Spleen (tissue), 3 donors: ENCODE results near the gene FRMD4A.

Source experiments
- POLR2A ChIP-seq, 3 donors: fragments of 450-650 bp; IDR thresholded peaks; one replicate each; pipeline ENCODE4 v1.5.1; 2017; ENCODE audit warnings: antibody characterized with exemption in 3 of 3, mild to moderate bottlenecking in 1 of 3
- POLR2AphosphoS5 ChIP-seq, 3 donors: sonication (generic); formaldehyde crosslinking; IDR thresholded peaks; one replicate each; pipeline ENCODE4 v1.5.1; 2017; ENCODE audit warnings: antibody characterized with exemption in 3 of 3

DNA sequence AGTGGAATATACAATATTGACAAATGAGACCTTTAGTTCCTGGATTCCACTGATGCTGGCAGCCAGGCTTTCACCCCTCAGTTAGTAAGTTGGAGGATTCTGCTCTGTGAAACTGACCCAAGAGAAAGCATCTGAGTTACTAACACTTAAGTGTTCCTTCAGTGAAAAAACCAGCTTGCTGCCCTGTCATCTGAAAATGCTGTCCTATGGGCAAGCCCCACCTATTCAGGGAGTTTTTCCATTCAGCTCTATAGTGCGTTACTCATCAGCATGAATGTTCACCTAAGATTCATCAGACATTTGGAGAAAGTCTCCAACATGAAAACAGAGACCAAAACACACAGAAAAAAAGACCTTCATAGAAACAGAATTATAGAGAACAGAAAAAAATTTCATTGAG lies 706.1 kb downstream of the FRMD4A start:
- TF ChIP-seq POLR2AphosphoS5 (IDR thresholded peaks at IDR 0.05) (no peak), POLR2A (IDR thresholded peaks at IDR 0.05) (no peak)
